Mucosa of gallbladder (tissue), 1 donor: ENCODE results near the gene STK10. TPM values are rescaled to one million over a fixed set of nuclear protein-coding genes. Genes with fewer than 3 reads are reported as not detected.
"Not testable (repeated sequence)": the region's sequence is repeated elsewhere in the genome, so short reads cannot be mapped to it uniquely, and the experiment has no call there.

Source experiments
- DNase-seq: peaks from one replicate; pipeline ENCODE4 v3.0.0-alpha.2; 2020; ENCODE audit warnings: low spot score
- total RNA-seq: library from RNA; stranded (reverse); gene quantifications from one replicate; pipeline ENCODE4 v1.2.1, GENCODE V29; 2021
- donor health status: DM: no; HTN: no; CAD: no.

Gene STK10
- total RNA-seq = 45.1 TPM

GRCh38 chr5:172188033-172188892 lies at the start of gene STK10:
Gene STK10, minus strand, starts transcription at chr5:172188224. Its CDS starts 182 bp downstream, at chr5:172188042.
- peak; percentile 92 for DNase-seq

- DNase-seq = peak; percentile 39
These were observed 48.1 kb upstream of the STK10 start for GRCh38 chr5:172235827-172236736.

DNA sequence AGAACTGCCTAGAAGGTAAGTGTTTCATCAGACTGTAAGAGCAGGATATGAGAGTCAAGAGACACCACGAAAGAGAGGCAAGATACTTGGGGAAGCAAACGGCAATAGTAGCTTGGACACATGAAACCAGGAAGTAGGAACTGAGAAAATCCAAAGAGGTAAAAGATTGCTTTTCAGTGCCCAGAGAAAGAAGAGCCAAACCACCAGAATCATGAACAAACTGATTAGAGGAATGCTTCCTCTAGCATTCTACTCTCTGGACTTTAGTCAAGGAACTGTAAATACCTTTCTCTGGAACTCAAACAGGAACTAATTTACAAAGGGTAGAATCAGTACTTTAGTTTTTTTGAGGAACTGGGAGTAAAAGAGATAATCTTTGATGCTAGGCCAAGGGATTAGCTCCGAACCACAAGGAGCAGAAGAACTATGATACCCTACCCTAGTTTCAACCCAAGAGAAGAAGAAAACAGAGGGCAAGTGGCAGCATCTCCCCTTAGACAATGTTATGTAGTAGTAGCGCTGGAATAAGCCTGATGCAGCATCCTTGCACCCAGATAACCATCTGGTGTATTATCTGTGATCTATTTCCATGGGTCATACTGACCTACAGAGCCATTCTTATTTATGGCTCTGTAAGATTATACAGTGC lies 47.2 kb upstream of the STK10 start:
- no peak for DNase-seq

DNA sequence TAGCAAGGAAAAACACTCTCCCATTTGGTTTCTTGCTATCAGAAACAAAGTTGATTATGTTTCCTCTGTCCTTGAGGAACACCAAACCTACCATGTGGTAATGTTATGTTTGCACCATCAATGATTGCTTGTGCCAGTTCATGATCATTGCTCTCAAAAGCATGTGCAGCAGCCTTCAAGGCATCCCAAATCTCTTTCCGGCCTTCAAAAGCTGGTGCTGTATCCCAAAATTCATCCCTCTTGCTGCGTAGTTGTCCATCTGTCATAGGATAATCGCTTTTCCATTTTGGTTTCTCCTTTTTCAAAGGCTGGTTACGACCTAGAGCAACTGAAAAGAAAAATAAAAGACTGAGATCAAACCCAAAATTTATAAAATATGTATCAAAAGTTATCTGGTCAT lies 46.0 kb upstream of the STK10 start:
- no peak for DNase-seq

DNA sequence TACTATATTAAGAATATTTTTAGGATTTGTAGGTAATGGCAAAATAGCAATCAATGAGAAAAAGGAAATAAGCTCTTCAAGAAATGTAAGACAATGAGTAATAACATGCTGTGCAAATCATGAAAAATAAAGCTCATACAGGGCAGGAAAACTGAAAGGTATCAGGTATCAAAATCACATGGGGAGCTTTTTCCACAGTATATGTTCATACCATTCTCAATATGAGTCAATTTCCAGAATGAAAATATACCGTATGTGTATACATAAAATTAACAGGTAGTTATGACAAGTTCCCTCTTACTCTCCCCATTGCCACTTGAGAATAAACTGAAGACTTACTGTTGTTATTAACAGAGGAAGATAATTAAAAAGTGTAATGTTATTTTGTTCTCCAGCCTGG lies 41.9 kb upstream of the STK10 start:
- no peak for DNase-seq

GRCh38 chr5:172224996-172225395 lies 37.0 kb upstream of the STK10 start:
- DNase-seq = no peak

GRCh38 chr5:172223901-172224873 lies 36.2 kb upstream of the STK10 start:
- DNase-seq = no peak

- no peak for DNase-seq
These were observed 31.3 kb upstream of the STK10 start for GRCh38 chr5:172219296-172219695.

DNA sequence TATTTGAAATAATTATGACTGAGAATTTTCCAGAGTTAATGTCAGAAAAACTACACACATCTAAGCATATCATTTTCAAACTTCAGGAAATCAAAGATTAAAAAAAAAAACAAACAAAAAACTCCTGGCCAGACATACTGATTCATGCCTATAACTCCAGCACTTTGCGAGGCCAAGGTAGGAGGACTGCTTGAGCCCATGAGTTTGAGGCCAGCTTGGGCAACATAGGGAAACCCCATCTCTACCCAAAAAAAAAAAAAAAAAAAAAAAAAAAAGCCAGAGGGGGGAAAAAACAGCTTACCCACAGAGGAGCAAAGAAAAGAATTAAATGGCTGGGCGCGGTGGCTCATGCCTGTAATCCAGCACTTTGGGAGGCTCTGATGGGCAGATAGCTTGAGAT lies 28.3 kb upstream of the STK10 start:
- no peak for DNase-seq

GRCh38 chr5:172213126-172213525 lies 25.1 kb upstream of the STK10 start:
- DNase-seq = no peak

GRCh38 chr5:172211676-172212075 lies 23.7 kb upstream of the STK10 start:
- DNase-seq = no peak

DNA sequence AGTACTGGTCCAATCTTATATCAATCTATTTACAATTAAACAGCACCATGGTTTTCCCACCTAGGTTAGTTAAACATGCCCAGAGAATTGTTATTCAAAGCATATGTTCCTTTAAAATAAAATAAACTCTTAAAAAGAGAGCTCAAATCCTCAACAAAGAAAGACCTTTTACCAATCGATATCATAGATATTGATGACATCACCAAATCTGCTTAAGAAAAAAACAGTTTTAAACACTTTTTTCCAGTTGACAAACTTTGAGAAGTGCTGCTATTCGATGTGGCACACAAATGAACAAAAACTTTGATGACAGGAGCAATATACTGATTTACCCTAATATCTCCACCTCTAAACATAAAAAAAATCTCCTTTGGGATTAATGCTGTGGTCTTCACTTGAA lies 21.7 kb upstream of the STK10 start:
- DNase-seq = no peak

DNA sequence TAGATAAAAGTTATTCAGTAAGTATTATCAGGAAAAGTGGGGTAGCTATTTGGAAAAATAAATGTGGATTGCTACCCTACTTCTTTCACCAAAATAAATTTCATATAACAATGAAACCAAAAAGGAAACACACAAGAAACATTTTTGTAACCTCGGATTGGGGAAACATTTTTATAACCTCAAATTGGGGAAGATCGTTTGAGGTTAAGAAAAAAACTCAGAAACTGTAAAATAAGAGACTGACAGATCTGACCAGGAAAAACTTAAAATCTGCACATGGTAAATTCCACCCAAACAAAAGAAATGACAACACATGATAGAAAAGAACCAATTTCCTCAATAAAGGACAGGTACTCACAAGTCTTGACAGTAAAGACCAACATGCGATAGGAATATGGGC lies 19.5 kb upstream of the STK10 start:
- no peak for DNase-seq

- not testable (repeated sequence) for DNase-seq
These were observed 18.0 kb upstream of the STK10 start for GRCh38 chr5:172205984-172206383.

DNA sequence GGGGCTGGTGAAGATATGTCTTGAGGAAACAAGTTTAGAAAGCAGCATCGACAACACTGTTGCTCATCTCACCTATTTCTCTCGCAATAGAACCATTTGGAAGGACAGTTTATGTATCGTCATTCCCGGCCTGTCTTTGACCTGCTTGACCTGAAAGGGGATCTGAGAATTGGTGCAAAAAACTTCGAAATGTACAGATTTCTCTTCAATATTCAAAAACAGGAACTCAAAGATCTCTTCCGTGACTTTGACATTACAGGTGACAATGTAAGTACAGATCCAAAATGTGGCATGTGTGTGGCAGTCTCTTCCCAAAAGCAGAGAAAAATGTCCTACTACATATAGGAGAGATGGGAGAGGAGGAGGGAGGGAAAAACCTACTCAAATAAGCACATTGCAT lies 12.5 kb upstream of the STK10 start:
- no peak for DNase-seq

DNA sequence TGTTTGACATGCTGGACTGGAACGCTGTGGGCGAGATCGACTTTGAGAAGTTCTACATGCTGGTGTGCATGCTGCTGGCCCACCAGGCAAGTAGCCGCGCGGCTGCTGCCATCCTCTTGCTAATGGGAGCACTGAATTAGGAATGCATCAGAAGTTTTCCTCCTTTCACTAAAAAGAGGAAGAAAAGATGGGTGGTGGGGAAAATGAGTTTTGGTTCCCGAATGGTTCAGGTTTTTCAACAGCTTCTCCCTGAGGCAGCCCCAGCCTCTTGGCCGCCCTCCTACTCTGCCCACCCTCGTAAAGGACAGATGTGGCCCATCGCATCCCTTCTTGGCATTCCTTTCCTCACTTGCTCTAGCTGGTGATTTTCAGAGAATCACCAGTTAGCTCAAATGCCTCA lies 11.4 kb upstream of the STK10 start:
- DNase-seq = no peak

DNA sequence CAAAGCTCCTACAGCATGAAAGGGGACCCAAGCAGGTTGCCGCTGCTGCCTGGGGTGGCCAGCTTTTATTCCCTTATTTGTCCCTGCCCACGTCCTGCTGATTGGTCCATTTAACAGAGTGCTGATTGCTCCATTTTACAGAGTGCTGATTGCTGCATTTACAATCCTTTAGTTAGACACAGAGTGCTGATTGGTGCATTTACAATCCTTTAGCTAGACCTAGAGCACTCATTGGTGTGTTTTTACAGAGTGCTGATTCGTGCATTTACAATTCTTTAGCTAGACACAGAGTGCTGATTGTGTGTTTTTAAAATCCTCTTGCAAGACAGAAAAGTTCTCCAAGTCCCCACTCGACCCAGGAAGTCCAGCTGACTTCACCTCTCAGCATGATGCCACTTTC lies 9.8 kb upstream of the STK10 start:
- not testable (repeated sequence) for DNase-seq

GRCh38 chr5:172194985-172195774 lies 7.2 kb upstream of the STK10 start:
- DNase-seq = no peak

DNA sequence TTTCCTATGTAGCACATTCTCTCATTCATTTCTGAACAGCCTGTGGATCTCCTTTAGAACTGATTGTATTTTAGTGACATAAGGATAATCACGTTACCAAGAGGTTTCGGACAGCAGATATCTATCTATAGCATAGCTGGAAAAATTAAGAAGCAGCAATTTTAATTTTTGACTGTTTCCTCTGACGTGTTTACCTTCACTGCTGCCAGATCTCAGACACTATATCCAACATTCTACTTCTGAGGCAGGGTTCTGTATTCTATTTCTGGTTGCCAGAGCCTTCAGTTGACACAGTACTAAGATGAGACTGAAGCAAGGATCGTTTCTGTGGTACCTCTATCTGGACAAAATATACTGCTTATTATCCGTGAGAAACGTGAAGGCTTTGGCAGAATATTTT lies 5.8 kb upstream of the STK10 start, which contains the start of gene EFCAB9:
EFCAB9 (plus strand) TSS at position 301 of the 400 bp plus-strand sequence; CDS start at position 302, 1 bp downstream.
- DNase-seq = no peak

- DNase-seq = no peak
These were observed 1.8 kb upstream of the STK10 start for GRCh38 chr5:172189693-172190296.
